GM18511 (cell line): ENCODE data around the gene PRIMPOL.
"Not testable (repeated sequence)": the region's sequence is repeated elsewhere in the genome, so short reads cannot be mapped to it uniquely, and the experiment has no call there.

ENCODE experiments used
- ATAC-seq: cut with Tn5 transposase; IDR thresholded peaks from one replicate; pipeline ENCODE4 v1.9.1; 2021; ENCODE audit warnings: mild to moderate bottlenecking, moderate library complexity; ENCODE audit not compliant: unreplicated experiment

The PRIMPOL gene

GRCh38 chr4:184636144-184636543 is 13.4 kb upstream of the PRIMPOL start:
- ATAC-seq = no peak

- ATAC-seq = no peak
Measured at GRCh38 chr4:184636897-184637296, 12.6 kb upstream of the PRIMPOL start.

DNA sequence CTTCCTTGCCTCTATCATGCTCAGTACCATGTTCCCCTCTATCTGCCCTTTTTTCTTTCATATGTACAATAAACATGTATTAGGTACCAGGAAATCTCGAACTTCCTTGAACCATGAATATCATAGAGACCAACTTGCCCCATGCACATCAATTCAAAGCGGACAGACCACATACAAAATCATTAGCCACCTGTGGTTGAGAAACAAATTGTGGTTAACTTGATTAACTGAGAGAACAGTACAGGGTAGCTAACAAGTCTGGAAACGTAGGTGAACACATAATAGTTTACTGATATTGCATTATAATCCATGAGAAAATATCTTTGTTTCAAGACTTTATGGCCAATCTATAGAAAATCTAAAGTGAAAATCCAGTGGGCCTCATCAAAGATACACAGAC is 8.5 kb upstream of the PRIMPOL start:
- peak; percentile 75 for ATAC-seq

DNA sequence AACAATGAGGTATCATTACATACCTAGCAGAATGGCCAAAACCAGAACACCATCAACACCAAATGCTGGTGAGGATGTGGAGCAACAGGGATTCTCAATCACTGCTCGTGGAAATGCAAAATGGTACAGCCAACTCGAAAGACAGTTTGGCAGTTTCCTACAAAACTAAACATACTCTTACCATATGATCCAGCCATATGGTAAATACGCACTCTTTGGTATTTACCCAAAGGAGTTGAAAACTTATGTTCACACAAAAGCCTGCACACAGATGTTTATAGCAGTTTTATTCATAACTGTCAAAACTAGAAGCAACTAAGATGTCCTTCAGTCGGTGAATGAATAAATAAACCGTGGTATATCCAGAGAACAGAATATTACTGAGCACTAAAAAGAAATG is 8.1 kb upstream of the PRIMPOL start:
- peak; percentile 9 for ATAC-seq

- ATAC-seq = no peak
Measured at GRCh38 chr4:184643731-184644130, 5.8 kb upstream of the PRIMPOL start.

DNA sequence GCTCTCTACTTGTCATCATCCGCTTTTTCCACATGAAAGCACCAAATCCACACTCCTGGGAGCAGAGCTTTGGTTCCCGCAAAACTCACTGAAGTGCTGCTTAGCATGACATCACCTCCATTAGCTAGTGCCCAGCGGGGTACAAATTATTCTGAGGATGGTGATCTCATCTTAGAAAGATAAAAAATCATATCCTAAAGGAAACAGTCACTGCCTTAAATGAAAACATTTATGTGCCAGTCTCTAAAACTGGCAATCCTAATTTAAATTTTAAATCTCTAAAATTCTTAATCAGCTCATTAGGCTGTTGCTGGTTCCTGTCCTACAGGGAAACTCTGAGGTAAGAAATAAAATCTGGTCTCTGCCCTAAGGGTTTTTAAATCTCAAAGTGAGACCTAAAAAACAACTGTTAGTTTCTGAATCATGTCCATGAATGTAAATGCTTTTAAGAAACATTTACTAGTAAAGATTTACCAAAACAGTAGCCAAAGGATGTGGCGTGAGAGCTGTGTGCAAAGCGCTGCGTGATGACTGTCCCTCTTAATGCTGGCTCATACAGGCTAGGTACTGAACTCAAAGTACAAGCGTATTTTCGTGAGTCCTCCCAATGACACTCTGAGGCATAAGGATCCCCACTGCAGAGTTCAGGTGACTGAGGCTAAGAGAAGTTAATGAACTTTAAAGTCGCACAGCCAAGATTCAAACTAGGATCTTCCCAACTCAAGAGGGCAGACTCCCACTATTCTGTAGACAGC is 4.8 kb upstream of the PRIMPOL start:
- no peak for ATAC-seq

- ATAC-seq = no peak
Measured at GRCh38 chr4:184645904-184646610, 3.5 kb upstream of the PRIMPOL start.

- ATAC-seq = no peak
Measured at GRCh38 chr4:184647266-184648053, 2.1 kb upstream of the PRIMPOL start.

GRCh38 chr4:184648054-184648312 is 1.6 kb upstream of the PRIMPOL start:
- ATAC-seq = no peak

DNA sequence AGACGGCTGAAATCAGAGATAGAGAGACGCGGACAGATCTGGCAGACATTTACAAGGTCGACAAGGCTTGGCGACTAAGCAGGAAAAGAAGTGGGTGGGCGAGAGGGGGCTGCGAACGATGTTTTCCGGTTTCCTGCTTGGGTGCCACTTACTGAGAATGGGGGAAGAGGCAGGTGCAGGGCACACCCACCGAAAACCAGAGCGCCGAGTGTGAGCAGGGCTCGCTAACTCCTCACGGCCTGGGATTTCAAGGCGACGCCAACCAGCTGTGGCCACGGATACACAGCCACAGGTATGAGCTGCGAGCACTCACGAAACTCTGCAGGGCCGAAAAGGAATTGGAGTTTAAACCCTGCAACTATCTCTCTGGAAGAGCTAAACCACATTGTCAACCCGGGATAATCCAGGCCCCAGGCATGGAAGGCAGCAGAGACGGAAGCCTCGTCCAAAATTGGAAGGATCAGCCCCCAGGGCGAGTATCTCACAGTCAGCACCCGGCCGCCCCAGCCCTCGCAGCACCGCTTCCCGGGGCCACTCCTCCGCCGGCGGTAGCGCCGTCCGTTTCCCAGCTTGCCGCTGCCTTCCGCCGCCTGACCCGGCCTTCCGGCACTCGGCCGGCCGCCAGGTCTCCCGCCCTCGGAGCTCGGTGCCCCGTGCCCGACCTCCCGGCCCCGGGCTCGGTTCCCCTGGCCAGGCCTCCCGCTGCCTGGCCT is 1.1 kb upstream of the PRIMPOL start:
- ATAC-seq = peak; percentile 40

DNA sequence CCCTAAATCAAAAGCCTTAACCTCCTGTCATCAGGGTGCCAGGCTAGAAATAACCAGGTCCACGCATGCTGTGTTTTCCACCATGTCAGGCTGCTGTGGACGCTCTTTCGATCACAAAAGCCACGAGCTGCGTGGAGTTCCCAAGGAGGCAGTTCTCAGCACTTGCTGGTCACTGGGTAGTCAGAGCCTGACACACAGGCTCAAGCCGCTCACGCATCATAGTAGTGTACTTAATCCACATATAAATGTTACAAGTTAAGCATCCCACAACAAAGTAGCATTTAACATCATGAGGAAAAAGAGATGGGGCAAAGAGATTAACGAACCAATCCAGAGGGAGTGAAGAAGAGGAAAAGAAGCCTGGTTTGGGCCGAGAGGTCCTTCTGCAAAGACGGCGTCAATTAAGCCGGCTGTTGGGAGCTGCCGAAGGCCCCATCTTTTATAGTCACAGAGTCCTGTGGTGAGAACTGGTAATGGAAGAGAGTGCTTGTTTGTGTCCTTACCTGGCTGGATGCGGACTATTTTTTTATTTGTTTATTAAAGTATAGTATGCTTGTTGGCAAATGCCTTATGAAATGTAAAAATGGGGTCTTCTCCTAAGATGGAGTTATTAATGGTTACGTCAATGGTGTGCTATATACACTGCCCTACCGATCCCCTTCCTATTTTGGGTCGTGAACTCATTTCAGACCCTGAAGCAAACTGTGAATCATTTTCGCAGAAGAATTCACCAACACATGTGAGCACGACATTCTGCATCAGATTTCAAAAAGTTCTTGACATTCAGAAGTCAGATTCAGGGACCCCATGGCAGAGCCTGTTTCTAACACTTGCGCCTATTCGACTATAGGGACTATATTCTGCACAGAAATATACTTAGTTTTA is 675 bp downstream of the PRIMPOL start:
- ATAC-seq = peak; percentile 19

DNA sequence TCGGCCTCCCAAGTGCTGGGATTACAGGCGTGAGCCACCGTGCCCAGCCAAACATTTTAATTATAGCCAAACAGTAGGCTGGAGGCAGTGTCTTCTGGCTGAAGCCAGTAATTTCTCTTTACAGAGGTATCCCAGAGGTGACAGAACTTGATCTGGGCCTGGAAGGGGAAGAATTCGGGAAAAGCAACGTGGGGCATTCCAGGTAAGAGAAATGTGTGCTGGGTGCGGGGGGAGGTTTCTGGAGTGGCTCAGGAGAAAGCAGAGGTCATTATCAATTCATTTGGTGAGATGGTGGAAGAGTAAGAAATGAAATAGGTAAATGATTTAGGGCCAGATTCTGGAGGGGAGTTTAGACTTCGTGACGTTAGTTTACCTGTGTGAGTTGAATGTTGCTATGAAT is 2.4 kb downstream of the PRIMPOL start:
- no peak for ATAC-seq

DNA sequence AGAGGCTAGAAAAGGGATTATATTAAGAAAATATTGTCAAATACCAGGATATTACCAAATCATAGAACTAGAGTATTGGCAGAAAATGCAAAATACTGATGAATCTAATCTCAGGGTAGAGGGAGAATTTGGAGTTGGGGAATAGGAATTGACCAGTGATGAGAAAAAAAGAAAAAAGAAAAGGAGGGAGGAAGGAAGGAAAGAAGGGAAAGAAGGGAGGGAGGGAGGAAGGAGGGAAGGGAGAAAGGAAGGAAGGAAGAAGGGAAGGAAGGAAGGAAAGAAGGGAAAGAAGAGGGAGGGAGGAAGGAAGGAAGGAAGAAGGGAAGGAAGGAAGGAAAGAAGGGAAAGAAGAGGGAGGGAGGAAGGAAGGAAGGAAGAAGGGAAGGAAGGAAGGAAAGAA is 3.1 kb downstream of the PRIMPOL start:
- ATAC-seq = not testable (repeated sequence)

- ATAC-seq = no peak
Measured at GRCh38 chr4:184653650-184654049, 4.1 kb downstream of the PRIMPOL start.

DNA sequence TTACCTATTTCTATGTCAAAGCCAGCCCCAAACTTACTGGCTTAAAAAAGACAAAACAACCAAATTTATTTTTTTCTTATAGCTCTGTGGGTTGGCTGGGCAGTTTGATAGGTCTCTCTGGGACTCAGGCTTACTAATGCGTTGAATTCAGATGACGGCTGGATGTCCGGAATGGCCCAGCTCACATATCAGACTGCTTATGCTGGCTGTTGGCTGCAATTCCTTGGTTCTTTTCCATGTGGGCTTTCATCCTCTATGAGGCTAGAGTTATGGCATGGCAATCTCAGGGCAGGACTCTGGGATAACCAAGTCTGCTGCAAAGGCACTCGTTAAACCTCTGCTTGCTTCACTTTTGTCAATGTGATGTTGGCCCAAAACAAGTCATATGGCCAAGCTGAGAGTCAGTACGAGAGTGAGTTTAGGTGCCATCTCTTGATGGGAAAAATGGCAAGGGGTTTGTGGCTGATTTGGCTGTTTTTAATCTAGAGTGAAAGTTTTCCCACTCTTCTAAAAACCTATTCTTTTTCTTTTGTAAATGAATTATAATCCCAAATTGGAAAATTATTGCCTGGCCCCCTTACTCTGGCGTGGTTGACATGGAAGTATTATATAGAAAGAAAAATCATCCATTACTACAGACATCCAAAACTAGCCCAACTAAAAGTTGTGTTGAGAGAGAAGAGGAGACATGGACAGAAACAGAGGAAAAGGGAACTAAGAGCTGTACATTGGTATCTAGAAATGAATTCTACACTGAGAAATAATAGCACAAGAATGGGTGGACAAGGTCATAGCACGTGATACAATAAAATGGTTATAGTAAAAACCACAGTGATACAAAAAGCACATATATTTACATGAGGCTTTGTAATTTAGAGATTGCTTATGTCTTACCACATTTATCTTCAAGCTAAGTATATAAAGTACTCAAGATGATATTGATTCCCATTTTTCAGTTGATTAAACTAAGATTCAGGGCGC is 6.6 kb downstream of the PRIMPOL start:
- ATAC-seq = no peak

DNA sequence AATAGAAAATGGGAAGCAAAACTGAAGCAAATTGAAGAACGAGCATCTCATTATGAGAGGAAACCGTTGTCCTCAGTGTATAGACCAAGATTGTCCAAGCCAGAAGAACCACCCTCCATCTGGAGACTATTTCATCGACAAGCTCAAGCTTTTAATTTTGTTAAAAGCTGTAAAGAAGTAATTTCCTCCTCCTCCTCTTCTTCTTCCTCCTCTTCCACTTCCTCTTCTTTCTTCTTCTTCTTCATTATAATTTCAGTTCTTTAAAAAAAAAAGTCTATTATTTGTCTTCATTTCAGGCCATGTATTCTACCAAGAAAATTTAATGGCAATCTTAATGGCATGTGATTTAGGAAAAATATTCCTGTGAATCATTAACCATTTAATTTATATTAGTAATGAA is 7.6 kb downstream of the PRIMPOL start:
- no peak for ATAC-seq

DNA sequence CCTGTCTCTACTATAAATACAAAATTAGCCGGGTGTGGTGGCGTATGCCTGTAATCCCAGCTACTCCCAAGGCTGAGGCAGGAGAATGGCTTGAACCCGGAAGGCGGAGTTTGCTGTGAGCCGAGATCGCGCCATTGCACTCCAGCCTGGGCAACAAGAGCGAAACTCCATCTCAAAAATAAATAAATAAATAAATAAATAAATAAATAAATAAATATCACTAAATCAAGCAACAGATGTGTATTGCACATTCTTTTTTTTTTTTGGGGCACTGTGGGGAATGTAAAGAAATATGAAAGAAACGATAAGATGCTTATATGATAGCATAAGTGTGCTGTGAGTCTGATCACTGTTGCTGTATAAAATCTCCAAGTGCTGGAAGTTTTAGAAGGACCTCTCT is 8.3 kb downstream of the PRIMPOL start:
- ATAC-seq = not testable (repeated sequence)

GRCh38 chr4:184660978-184661377 is 11.4 kb downstream of the PRIMPOL start:
- no peak for ATAC-seq

GRCh38 chr4:184662236-184662635 is 12.7 kb downstream of the PRIMPOL start:
- no peak for ATAC-seq
